PC-3 (cell line): ENCODE results near the gene TAF9B. TPM values are rescaled to one million over a fixed set of nuclear protein-coding genes. Genes with fewer than 3 reads are reported as not detected.

ENCODE experiments used
- ATAC-seq: fragments of 200-7000 bp; cut with Tn5 transposase; 2 replicates; pipeline ENCODE4 v1.9.1; 2020; ENCODE audit warnings: mild to moderate bottlenecking, moderate library complexity
- BruUV-seq: library from RNA; stranded (reverse); fragments of 400-500 nt; replicated peaks from 2 replicates; lab custom pipeline; 2021; lab: Mats Ljungman, UMichigan
- CTCF ChIA-PET: fragments of 300-600 bp; sonication (Branson Sonifier 250); formaldehyde crosslinking; loops from one replicate; lab custom pipeline; 2022; ENCODE audit warnings: antibody characterized with exemption; lab: Charles Lee
- POLR2A ChIA-PET: fragments of 300-600 bp; sonication (Branson Sonifier 250); formaldehyde crosslinking; loops from one replicate; lab custom pipeline; 2022; ENCODE audit warnings: antibody characterized with exemption; ENCODE audit not compliant: unreplicated experiment; lab: Charles Lee
- DNase-seq: peaks from one replicate; pipeline ENCODE4 v3.0.0-alpha.2; 2015
- H2AFZ ChIP-seq: fragments of 300-600 bp; sonication (generic); 2 replicates; pipeline ENCODE4 v1.6.0; 2016; ENCODE audit warnings: antibody characterized with exemption, low read length
- H3F3A ChIP-seq: fragments of 300-600 bp; sonication (generic); one replicate; pipeline ENCODE4 v1.6.0; 2017; ENCODE audit warnings: antibody characterized with exemption, low read length, control low read depth, mild to moderate bottlenecking; ENCODE audit not compliant: unreplicated experiment
- H3K27ac ChIP-seq: fragments of 300-600 bp; sonication (generic); 2 replicates; pipeline ENCODE4 v1.5.1; 2016; ENCODE audit warnings: mild to moderate bottlenecking, low read length
- H3K27me3 ChIP-seq: fragments of 300-600 bp; sonication (generic); 2 replicates; pipeline ENCODE4 v1.6.1; 2016; ENCODE audit warnings: low read length, mixed read lengths
- H3K36me3 ChIP-seq: fragments of 300-600 bp; sonication (generic); 2 replicates; pipeline ENCODE4 v1.6.1; 2016; ENCODE audit warnings: low read depth, mixed run types, low read length, mixed read lengths
- H3K4me1 ChIP-seq: fragments of 300-600 bp; sonication (generic); 2 replicates; pipeline ENCODE4 v1.5.1; 2016; ENCODE audit warnings: low read length; ENCODE audit not compliant: insufficient read depth
- H3K4me2 ChIP-seq: fragments of 300-600 bp; sonication (generic); 2 replicates; pipeline ENCODE4 v1.6.0; 2016; ENCODE audit warnings: low read length
- H3K4me3 ChIP-seq: fragments of 300-600 bp; sonication (generic); 2 replicates; pipeline ENCODE4 v1.5.1; 2016; ENCODE audit warnings: mild to moderate bottlenecking, low read length, mixed read lengths
- H3K79me2 ChIP-seq: fragments of 300-600 bp; sonication (generic); 2 replicates; pipeline ENCODE4 v1.6.1; 2017; ENCODE audit warnings: low read length, mixed read lengths
- H3K9ac ChIP-seq: fragments of 300-600 bp; sonication (generic); 2 replicates; pipeline ENCODE4 v1.6.0; 2016; ENCODE audit warnings: mild to moderate bottlenecking, low read length
- H3K9me2 ChIP-seq: fragments of 300-600 bp; sonication (generic); replicated peaks from 2 replicates; pipeline ENCODE4 v1.6.1; 2016; ENCODE audit warnings: mixed run types, low read length, mixed read lengths
- H3K9me3 ChIP-seq: fragments of 300-600 bp; sonication (generic); 2 replicates; pipeline ENCODE4 v1.6.1; 2016; ENCODE audit warnings: low read length, mixed read lengths
- H4K20me1 ChIP-seq: fragments of 300-600 bp; sonication (generic); 2 replicates; pipeline ENCODE4 v1.6.1; 2016; ENCODE audit warnings: low read length, mixed read lengths
- CTCF ChIP-seq: fragments of 300-600 bp; sonication (generic); conservative IDR thresholded peaks from 2 replicates; pipeline ENCODE4 v1.5.1; 2017; ENCODE audit warnings: antibody characterized with exemption, low read depth, mild to moderate bottlenecking, low read length
- EZH2 ChIP-seq: fragments of 300-600 bp; sonication (generic); IDR thresholded peaks from one replicate; pipeline ENCODE4 v1.6.1; 2017; ENCODE audit warnings: antibody characterized with exemption, mild to moderate bottlenecking, low read length; ENCODE audit not compliant: unreplicated experiment
- EZH2phosphoT487 ChIP-seq: fragments of 300-600 bp; sonication (generic); IDR thresholded peaks from 2 replicates; pipeline ENCODE4 v1.6.1; 2018; ENCODE audit warnings: mild to moderate bottlenecking, antibody characterized with exemption, low read length, borderline replicate concordance
- intact Hi-C: fragments of 100-400 bp; cut with micrococcal nuclease; formaldehyde crosslinking; loops from 2 replicates; pipeline ENCODE4 v1.9.0; 2023
- total RNA-seq: library from RNA; depleted of rRNA; stranded (reverse); fragments of >200 nt; gene quantifications from 2 replicates; pipeline ENCODE4 v1.2.3, GENCODE V29; 2014

The TAF9B gene
- total RNA-seq, 1 experiment from 2014 or later = 26.1 TPM

- H2AFZ ChIP-seq = no peak overlapping the region
- no peaks in the 10 kb centered on the region for H3K27me3 ChIP-seq
- peaks cover 34% of the 10 kb centered on the region for H3K4me1 ChIP-seq
- H3F3A ChIP-seq = no peaks in the 10 kb centered on the region
- no peaks in the 10 kb centered on the region for H3K9me3 ChIP-seq
- peak overlapping the region; percentile 99 for H3K4me2 ChIP-seq
- intact Hi-C loops = no loop called here
- peak overlapping the region; percentile 88; the same call in 1 of the 2 replicates for H3K4me3 ChIP-seq
- peaks cover 86% of the 10 kb centered on the region for H3K36me3 ChIP-seq
- no TSS peak for BruUV-seq
- H3K9ac ChIP-seq = no peak overlapping the region
- no peak for ATAC-seq
- peaks cover 87% of the 10 kb centered on the region for H4K20me1 ChIP-seq
- no peaks in the 10 kb centered on the region for H3K9me2 ChIP-seq
- POLR2A ChIA-PET = no interaction called here
- H3K27ac ChIP-seq = no peak overlapping the region
- TF ChIP-seq EZH2 = no peak
- no peak for TF ChIP-seq CTCF
- TF ChIP-seq EZH2phosphoT487 = no peak
- peaks cover 99% of the 10 kb centered on the region for H3K79me2 ChIP-seq
- no peak for DNase-seq
- CTCF ChIA-PET = no interaction called here
Measured at GRCh38 chrX:78109458-78109857, 30.0 kb downstream of the TAF9B start.

- H3F3A ChIP-seq = no peaks in the 10 kb centered on the region
- peaks cover 75% of the 10 kb centered on the region for H3K79me2 ChIP-seq
- DNase-seq = no peak
- H3K4me3 ChIP-seq = peak overlapping the region; percentile 88
- no peaks in the 10 kb centered on the region for H3K9me3 ChIP-seq
- no peaks in the 10 kb centered on the region for H3K9me2 ChIP-seq
- POLR2A ChIA-PET = no interaction called here
- CTCF ChIA-PET = no interaction called here
- peak overlapping the region; percentile 96; the same call in 1 of the 2 replicates for H3K9ac ChIP-seq
- peaks cover 61% of the 10 kb centered on the region for H3K36me3 ChIP-seq
- H4K20me1 ChIP-seq = peaks cover 59% of the 10 kb centered on the region
- no peak overlapping the region for H2AFZ ChIP-seq
- intact Hi-C loops = no loop called here
- peak overlapping the region; percentile 99 for H3K4me2 ChIP-seq
- no peak for ATAC-seq
- no peaks in the 10 kb centered on the region for H3K27me3 ChIP-seq
- no TSS peak for BruUV-seq
- no peak overlapping the region for H3K27ac ChIP-seq
- peaks cover 34% of the 10 kb centered on the region for H3K4me1 ChIP-seq
- TF ChIP-seq EZH2 (no peak), EZH2phosphoT487 (no peak), CTCF (no peak)
Measured at GRCh38 chrX:78106651-78106986, 32.8 kb downstream of the TAF9B start.

DNA sequence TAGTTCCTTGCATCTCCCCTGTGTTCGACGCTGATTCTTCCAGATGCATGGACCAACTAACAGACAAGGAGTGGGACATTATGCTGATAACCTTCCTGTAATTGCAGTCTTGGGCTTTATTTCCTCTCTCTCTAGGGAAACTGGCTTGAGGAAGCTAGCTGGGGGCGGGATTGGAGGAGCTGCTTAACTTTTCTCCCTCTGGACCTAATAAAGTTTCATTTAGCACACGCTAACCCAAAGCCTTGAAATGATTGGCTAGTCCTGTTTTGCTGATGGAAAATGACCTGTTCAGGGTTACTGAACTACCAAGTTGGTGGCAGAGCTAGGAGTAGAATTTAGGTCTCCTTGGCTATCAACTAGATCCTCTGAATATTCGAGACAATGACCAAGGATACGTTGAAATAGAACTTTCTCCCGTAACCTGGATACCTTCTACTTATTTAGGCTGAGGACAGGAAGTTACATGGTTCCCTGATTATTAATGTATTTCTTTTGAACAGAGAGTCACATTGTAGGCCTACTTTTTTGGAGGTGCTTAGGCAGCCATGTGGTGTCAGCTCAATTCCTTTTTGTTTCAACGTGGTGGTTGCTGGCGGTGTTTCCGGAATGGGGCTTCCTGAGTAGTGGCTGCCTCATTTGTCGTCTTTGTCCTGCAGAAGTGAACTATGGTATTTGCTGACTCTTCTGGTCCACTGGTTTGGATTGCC, 33.4 kb downstream of the TAF9B start:
- no peak for TF ChIP-seq EZH2phosphoT487
- TF ChIP-seq CTCF = no peak
- TF ChIP-seq EZH2 = no peak
- Histone ChIP-seq H2AFZ (no peak overlapping the region), H3K36me3 (peaks cover 56% of the 10 kb centered on the region), H3K4me2 (peak overlapping the region; percentile 99), H3K79me2 (peaks cover 70% of the 10 kb centered on the region), H3F3A (no peaks in the 10 kb centered on the region), H4K20me1 (peaks cover 54% of the 10 kb centered on the region), H3K27ac (no peak overlapping the region), H3K9me2 (no peaks in the 10 kb centered on the region), H3K27me3 (no peaks in the 10 kb centered on the region), H3K4me1 (peaks cover 34% of the 10 kb centered on the region), H3K9ac (peak overlapping the region; percentile 96), H3K9me3 (no peaks in the 10 kb centered on the region), H3K4me3 (peak overlapping the region; percentile 88)
- intact Hi-C loops = no loop called here
- ChIA-PET CTCF (no interaction called here), POLR2A (no interaction called here)
- no TSS peak for BruUV-seq
- DNase-seq (no peak), ATAC-seq (no peak)
